ENCODE measurements around the gene FARSA.
A peak's percentile ranks its signal among the peaks of the same experiment; 100 is the strongest.
"Not testable (repeated sequence)": the region's sequence is repeated elsewhere in the genome, so short reads cannot be mapped to it uniquely, and the experiment has no call there.

FARSA gene

GRCh38 chr19:12953799-12954611 lies 20.5 kb upstream of the FARSA start:
- DNase-seq = no peak

- no peak for DNase-seq
These were observed 19.8 kb upstream of the FARSA start for GRCh38 chr19:12953138-12953798.

- no peak for DNase-seq
These were observed 19.1 kb upstream of the FARSA start for GRCh38 chr19:12952488-12953137.

- not testable (repeated sequence) for DNase-seq
These were observed 18.5 kb upstream of the FARSA start for GRCh38 chr19:12952050-12952449.

GRCh38 chr19:12949363-12950283 lies 16.1 kb upstream of the FARSA start:
- no peak for DNase-seq

GRCh38 chr19:12948612-12949362 lies 15.3 kb upstream of the FARSA start:
- DNase-seq = no peak

GRCh38 chr19:12947702-12948611 lies 14.4 kb upstream of the FARSA start:
- DNase-seq = no peak

- no peak for DNase-seq
These were observed 13.4 kb upstream of the FARSA start for GRCh38 chr19:12946731-12947496.

- DNase-seq = peak; percentile 52
These were observed 12.7 kb upstream of the FARSA start for GRCh38 chr19:12946092-12946721.

- DNase-seq = peak; percentile 99
These were observed 12.1 kb upstream of the FARSA start, which contains the start of gene RAD23A for GRCh38 chr19:12945479-12946091. Gene RAD23A (plus strand): TSS chr19:12945862. CDS start chr19:12945949, 87 bp downstream.

GRCh38 chr19:12944104-12944674 lies 10.7 kb upstream of the FARSA start:
- DNase-seq = no peak

GRCh38 chr19:12943437-12944044 lies 10.0 kb upstream of the FARSA start:
- no peak for DNase-seq

- no peak for DNase-seq
These were observed 7.4 kb upstream of the FARSA start for GRCh38 chr19:12940897-12941296.

GRCh38 chr19:12939975-12940423 lies 6.5 kb upstream of the FARSA start:
- no peak for DNase-seq

GRCh38 chr19:12938779-12939601 lies 5.5 kb upstream of the FARSA start:
- peak; percentile 52 for DNase-seq

- peak; percentile 100 for DNase-seq
These were observed 4.6 kb upstream of the FARSA start, which contains the start of gene CALR for GRCh38 chr19:12937927-12938778. Gene CALR (plus strand): TSS chr19:12938609. CDS start chr19:12938680, 71 bp downstream.
